Parathyroid adenoma (tissue), 2 donors: ENCODE results near the gene GPR89A.

Source experiments
- H2AFZ ChIP-seq: fragments of 300-600 bp; sonication (generic); one replicate; pipeline ENCODE4 v1.7.0; 2017; ENCODE audit warnings: antibody characterized with exemption, mild to moderate bottlenecking
- H3K27ac ChIP-seq: fragments of 300-600 bp; sonication (generic); one replicate; pipeline ENCODE4 v1.7.0; 2017
- H3K27me3 ChIP-seq: fragments of 300-600 bp; sonication (generic); one replicate; pipeline ENCODE4 v1.7.0; 2017; ENCODE audit warnings: low read length; ENCODE audit not compliant: control insufficient read depth, insufficient read depth
- H3K36me3 ChIP-seq: fragments of 300-600 bp; sonication (generic); one replicate; pipeline ENCODE4 v1.7.0; 2017; ENCODE audit warnings: low read length; ENCODE audit not compliant: control insufficient read depth, insufficient read depth
- H3K4me1 ChIP-seq: fragments of 300-600 bp; sonication (generic); one replicate; pipeline ENCODE4 v1.7.0; 2017; ENCODE audit warnings: control low read depth
- H3K4me2 ChIP-seq: fragments of 300-600 bp; sonication (generic); one replicate; pipeline ENCODE4 v1.7.0; 2017; ENCODE audit warnings: low read length
- H3K4me3 ChIP-seq: fragments of 300-600 bp; sonication (generic); one replicate; pipeline ENCODE4 v1.7.0; 2017; ENCODE audit warnings: low read depth, low read length
- H3K79me2 ChIP-seq: fragments of 300-600 bp; sonication (generic); one replicate; pipeline ENCODE4 v1.7.0; 2017; ENCODE audit warnings: control low read depth
- H3K9ac ChIP-seq: fragments of 300-600 bp; sonication (generic); one replicate; pipeline ENCODE4 v1.7.0; 2017; ENCODE audit warnings: mild to moderate bottlenecking
- H3K9me3 ChIP-seq: fragments of 300-600 bp; sonication (generic); one replicate; pipeline ENCODE4 v1.7.0; 2017; ENCODE audit warnings: low read length; ENCODE audit not compliant: control insufficient read depth
- TF ChIP-seq, protein P1 (sequence below): fragments of 300-600 bp; sonication (generic); IDR thresholded peaks from one replicate; pipeline ENCODE4 v1.7.0; 2017; ENCODE audit warnings: antibody characterized with exemption, mild to moderate bottlenecking
- donor health status: primary hyperparathyroidism.

The GPR89A gene

DNA sequence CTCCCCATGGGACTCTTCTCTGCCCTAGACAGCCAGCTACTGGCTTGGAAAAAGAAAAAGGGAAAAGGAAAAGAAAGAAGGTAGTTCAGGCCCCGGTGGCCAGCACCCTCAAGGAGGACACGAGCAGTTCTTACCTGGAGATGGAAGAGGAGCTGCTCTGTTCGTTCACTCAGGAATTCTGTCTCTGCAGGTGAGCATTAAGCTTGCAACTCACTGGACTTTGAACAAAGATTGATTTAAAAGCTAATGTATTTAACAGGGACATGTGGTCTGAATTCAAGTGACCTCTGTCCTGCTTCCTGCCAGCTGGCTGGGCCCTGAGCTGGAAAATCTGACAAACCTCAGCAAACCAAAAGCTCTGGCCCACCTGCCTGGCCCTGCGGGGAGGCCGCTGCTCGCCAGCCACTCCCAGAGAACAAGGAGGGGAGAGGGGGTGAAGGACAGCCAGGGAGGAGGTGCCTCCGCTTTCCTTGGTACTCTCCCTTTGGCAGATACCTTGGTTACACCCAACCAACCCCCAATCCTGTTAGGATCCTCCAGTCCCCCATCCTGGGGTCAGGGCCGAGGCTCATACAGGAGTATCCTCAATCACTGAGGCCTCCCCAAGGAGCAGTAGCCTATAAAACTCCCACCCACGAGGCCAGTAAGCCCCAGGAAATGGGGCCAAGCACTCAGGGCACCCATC, 99.5 kb downstream of the GPR89A start, which contains the start of gene PDZK1:
Gene PDZK1, minus strand, starts transcription at position 186 of the 685 bp plus-strand sequence. CDS start 19,347 bp downstream, outside the sequence.
- Histone ChIP-seq H3K4me1 (no peaks in the 10 kb centered on the region), H3K79me2 (no peaks in the 10 kb centered on the region), H3K36me3 (no peaks in the 10 kb centered on the region), H3K27me3 (no peaks in the 10 kb centered on the region), H3K9me3 (no peaks in the 10 kb centered on the region), H3K27ac (no peak within 1 kb of the TSS), H2AFZ (no peak within 1 kb of the TSS), H3K4me3 (no peak within 1 kb of the TSS), H3K4me2 (no peak within 1 kb of the TSS), H3K9ac (no peak within 1 kb of the TSS)
- TF ChIP-seq, protein P1, sequence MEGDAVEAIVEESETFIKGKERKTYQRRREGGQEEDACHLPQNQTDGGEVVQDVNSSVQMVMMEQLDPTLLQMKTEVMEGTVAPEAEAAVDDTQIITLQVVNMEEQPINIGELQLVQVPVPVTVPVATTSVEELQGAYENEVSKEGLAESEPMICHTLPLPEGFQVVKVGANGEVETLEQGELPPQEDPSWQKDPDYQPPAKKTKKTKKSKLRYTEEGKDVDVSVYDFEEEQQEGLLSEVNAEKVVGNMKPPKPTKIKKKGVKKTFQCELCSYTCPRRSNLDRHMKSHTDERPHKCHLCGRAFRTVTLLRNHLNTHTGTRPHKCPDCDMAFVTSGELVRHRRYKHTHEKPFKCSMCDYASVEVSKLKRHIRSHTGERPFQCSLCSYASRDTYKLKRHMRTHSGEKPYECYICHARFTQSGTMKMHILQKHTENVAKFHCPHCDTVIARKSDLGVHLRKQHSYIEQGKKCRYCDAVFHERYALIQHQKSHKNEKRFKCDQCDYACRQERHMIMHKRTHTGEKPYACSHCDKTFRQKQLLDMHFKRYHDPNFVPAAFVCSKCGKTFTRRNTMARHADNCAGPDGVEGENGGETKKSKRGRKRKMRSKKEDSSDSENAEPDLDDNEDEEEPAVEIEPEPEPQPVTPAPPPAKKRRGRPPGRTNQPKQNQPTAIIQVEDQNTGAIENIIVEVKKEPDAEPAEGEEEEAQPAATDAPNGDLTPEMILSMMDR = no peak

DNA sequence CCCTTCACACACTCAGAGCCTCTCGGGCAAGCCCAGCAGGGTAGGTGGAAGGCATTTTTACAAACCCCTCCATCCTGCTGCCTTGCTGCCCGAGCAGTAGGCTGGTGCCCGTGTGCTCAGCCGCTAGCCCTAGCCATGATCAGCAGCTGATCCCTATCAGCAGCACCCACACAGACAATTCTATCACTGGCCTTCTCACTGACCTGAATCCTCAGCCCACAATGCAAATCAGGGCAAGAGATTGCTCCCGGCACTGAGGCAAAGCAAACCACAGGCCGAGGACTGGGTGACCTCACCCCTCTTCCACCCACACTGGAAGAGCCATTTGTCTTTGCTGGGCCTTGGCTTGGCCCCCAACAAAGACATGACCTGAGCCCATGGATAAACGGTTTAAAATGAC, 100.3 kb downstream of the GPR89A start:
- Histone ChIP-seq H3K36me3 (no peaks in the 10 kb centered on the region), H3K4me3 (no peak overlapping the region), H3K4me1 (no peaks in the 10 kb centered on the region), H3K79me2 (no peaks in the 10 kb centered on the region), H3K9me3 (no peaks in the 10 kb centered on the region), H3K27me3 (no peaks in the 10 kb centered on the region), H3K4me2 (no peak overlapping the region), H3K9ac (no peak overlapping the region), H3K27ac (no peak overlapping the region), H2AFZ (no peak overlapping the region)
- TF ChIP-seq, protein P1 = no peak

DNA sequence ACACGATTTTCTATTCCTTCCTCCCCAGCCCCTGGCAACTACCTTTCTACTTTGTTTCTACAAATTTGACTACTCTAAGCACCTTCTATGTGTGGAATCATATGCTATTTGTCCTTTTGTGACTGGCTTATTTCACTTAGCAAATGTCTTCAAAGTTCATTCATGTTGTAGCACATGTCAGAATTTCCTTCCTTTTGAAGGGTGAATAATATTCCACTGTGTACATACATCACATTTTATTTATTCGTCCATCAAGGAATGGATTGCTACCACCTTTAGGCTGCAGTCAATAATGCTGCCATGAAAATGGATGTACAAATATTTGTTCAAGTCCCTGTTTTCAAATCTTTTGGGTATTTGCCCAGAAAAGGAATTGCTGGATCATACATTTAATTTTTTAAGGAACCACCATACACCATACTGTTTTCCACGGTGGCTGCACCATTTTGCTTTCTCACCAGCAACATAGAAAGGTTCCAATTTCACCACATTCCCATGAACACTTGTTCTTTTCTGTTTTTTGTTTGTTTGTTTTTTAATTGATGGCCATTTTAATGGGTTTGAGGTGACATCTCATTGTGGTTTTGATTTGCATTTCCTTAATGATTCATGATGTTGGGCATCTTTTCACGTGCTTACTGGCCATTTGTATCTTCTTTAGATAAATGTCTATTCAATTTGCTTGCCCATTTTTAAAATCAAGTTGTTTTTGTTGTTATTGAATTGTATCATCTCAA, 102.7 kb downstream of the GPR89A start:
- no peaks in the 10 kb centered on the region for H3K9me3 ChIP-seq
- H3K4me2 ChIP-seq = no peak overlapping the region
- no peak overlapping the region for H3K9ac ChIP-seq
- H3K4me3 ChIP-seq = no peak overlapping the region
- no peak overlapping the region for H2AFZ ChIP-seq
- no peaks in the 10 kb centered on the region for H3K27me3 ChIP-seq
- H3K79me2 ChIP-seq = no peaks in the 10 kb centered on the region
- no peaks in the 10 kb centered on the region for H3K4me1 ChIP-seq
- H3K36me3 ChIP-seq = no peaks in the 10 kb centered on the region
- TF ChIP-seq, protein P1 = no peak
- H3K27ac ChIP-seq = no peak overlapping the region

DNA sequence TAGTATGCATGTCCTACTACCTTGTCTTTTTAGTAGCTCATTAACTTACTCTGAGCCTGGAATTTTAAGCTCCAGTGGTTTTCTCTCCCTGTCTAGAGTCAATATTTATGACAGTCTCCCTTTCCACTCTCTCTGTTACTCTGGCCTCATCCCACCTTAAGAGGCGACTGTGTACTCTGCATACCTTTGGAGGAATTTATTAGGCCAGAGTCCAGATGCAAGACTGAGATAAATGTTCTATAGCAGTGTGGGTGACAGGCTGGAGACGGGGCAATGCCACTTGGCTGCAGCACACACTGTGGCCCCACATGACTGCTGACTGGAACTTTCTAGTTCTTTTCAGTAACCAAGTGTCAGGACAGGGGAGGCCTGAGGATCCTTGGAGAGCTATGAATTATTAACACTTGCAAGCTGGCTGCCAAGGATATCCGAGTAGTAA, 103.4 kb downstream of the GPR89A start:
- Histone ChIP-seq H2AFZ (no peak overlapping the region), H3K9ac (no peak overlapping the region), H3K27me3 (no peaks in the 10 kb centered on the region), H3K79me2 (no peaks in the 10 kb centered on the region), H3K4me2 (no peak overlapping the region), H3K4me3 (no peak overlapping the region), H3K4me1 (no peaks in the 10 kb centered on the region), H3K36me3 (no peaks in the 10 kb centered on the region), H3K9me3 (no peaks in the 10 kb centered on the region), H3K27ac (no peak overlapping the region)
- TF ChIP-seq, protein P1 = no peak
